ENCODE data around the gene SESN3.

- TF ChIP-seq POLR2A (IDR thresholded peaks at IDR 0.05; ENCODE audit: low read depth, low read length) (no peak), POU2F2 (IDR thresholded peaks at IDR 0.05; ENCODE audit: low read depth, low read length) (no peak), POLR2AphosphoS5 (IDR thresholded peaks at IDR 0.05; ENCODE audit: low read depth, low read length) (no peak), TAF1 (IDR thresholded peaks at IDR 0.05; ENCODE audit: low read depth, low read length) (no peak)
Observed at GRCh38 chr11:95142431-95142830, 88.6 kb downstream of the SESN3 start.

All from GM12891 (cell line).